Raji (cell line): ENCODE results near the gene GKN2.

Experiments used
- POLR2A ChIP-seq: IDR thresholded peaks from 2 replicates; pipeline ENCODE4 v1.6.1; 2011; ENCODE audit warnings: low read depth, low read length, control low read depth; ENCODE audit not compliant: insufficient read depth

Gene GKN2, protein sequence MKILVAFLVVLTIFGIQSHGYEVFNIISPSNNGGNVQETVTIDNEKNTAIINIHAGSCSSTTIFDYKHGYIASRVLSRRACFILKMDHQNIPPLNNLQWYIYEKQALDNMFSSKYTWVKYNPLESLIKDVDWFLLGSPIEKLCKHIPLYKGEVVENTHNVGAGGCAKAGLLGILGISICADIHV

DNA sequence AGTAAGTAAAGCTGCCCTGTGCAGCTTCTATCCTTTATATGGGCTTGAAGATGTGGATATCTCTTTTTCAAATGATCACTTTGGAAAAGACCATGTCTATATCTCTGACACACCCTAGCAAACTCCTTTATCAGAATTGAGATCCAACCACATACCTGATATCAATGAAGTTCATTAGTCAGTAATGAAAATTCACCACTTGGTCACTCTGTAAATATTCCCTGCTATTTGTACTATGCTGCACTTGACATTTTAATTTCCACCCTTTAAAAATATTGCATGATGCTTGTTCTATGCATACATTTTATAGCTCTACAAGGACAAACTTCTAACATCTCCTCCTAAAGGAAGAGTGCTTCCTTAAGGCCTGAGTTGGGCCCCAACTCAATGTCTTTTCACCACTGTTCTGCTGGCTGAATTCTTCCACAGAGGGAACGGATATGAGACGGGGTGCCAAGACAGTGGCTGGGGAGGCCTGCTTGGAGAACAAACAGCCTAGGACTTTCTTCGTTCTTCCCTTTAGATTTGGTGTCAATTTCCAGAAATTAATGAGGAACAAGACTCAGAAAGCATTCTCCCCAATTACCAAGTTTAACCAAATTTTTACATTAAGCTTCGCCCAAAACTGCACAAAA, at the start of gene GKN2:
GKN2 (minus strand) TSS at position 7 of the 635 bp plus-strand sequence. CDS start 32 bp downstream, outside the sequence.
- TF ChIP-seq POLR2A = no peak

DNA sequence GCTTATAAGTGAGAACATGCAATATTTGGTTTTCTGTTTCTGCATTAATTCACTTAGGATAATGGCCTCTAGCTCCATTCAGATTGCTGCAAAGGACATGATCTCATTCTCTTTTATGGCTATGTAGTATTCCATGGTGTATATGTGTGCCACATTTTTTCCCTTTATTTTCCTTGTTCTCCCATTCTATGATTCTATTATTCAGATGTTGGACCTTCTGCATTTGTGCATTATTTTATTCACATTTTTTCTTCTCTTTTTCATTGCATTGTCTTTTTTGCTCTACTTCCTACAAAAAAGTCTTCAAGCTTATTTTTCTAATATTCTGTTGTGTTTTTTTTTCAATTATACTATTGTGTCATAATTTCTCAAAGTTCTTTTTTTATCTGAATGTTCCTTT, 49.2 kb upstream of the GKN2 start:
- TF ChIP-seq POLR2A = no peak

DNA sequence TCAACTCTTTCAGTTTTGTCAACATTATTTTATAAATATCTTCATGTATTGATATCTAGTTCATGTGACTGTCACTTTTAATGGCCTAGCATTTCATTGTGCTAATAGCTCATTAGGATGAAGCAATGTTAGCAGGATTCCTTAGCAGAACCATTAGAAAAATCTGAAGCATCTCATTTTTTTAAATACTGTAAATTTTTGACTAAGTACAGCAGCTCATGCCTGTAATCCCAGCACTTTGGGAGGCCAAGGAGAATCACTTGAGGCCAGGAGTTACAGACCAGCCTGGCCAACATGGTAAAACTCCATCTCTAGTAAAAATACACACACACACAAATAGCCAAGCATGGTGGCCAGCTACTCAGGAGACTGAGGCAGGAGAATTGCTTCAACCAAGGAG, 44.7 kb upstream of the GKN2 start:
- no peak for TF ChIP-seq POLR2A

DNA sequence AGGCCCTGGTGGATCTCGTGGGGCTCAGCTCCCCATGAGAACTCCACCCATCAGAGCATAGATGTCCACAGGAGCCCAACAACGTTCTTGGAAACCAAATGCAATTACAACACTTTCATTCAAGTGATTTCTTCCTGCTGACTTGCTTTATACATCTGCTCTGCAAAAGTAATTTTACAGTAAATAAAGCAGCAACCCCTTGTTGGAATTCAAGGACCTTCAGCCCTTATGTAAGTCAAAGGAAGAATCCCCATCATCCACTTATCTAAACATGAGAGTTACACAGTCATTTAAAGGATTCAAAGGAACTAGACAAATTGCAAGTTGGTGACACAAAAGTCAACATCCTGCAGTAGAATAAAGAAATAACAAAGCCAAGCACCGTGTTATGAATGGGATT, 43.2 kb upstream of the GKN2 start:
- TF ChIP-seq POLR2A = no peak

DNA sequence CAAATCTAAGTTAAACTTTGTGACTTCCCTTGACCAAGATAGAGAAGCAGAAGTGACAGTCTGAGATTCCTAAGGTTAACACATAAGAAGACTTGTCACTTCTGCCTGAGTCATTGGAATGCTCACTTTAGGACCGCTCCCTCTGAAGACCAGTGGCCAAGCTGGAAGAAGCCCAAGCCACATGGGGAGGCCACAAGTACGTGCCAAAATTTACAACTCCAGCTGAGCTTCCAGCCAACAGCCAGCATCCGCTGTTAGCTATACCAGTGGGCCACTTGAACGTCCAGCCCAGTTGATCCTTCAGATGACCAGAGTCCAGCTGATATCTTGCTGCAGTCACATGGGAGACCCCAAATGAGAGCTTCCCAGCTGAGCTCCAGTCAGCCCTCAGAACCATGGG, 42.2 kb upstream of the GKN2 start:
- TF ChIP-seq POLR2A = no peak

DNA sequence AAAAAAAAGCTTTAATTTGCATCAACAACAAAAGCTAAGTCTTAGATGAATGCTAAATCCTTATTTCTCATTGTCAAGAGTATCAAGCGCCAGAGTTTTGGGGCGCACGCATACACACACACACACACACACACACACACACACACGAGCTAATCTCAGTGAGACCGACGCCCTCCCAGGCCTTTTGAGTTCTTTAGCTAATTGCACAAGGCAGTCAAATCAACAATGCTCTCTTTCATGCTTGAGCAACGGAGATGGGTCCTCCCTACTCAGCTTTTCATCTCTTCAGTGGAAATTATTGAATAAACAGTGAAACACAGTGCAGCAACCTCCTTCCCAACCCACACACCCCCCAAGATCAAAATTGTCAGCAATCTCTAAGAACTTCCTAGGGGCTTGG, 41.0 kb upstream of the GKN2 start:
- no peak for TF ChIP-seq POLR2A

DNA sequence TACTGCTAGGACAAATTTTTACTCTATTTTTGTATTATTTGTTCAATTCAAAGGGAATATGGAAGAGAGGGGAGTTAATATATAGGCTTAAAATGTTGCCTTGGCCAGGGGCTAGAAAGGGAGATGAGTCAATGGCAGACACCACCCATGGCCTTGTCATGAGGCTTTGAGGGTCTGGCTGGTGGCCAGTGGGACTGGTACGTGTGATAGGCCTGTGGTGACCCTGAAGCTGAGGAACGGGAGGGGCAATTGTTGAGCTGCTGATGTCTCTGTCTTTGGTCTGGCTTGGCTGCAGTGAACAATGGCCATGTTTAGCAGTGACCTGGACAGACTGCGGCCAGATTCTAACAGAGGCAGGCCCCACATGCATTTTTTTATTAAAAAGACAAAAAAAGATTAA, 40.2 kb upstream of the GKN2 start:
- TF ChIP-seq POLR2A = no peak

DNA sequence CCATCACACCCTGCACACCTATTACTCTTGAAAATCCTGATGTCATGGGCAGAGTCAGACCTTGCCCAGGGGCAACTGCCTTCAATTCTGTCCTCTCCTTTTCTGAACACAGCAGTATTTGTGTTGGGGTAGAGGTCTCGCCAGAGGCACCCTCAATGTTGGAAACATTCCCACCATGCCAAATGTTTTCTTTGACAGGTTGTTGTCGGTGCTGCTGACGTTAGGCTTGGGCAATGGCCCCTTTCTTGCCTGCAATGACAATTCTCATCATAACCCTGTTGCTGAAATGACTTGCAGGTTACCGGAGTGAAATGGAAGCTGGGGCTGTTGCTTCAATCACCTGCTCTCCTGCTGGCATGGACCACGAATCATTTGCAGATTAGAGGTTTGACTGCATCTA, 39.6 kb upstream of the GKN2 start:
- no peak for TF ChIP-seq POLR2A

DNA sequence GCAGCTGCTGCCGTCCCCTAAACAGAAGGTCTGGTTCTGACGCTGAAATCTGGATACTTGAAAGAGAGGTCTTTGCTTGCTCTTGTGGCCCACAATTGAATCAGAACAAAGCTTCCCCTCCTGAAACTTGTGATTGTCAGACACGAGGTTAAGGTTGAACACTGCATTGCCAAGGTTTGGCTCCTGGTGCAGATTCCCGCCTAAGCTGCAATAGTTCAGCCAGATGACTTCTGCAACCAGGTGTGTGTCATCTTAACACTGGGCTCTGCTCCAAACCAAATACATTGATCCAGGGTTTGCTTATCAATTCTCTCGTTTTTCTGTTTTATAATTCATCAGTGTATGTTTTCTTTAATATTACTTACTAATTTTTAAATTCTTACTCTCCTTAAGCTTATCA, 36.3 kb upstream of the GKN2 start:
- TF ChIP-seq POLR2A = no peak

DNA sequence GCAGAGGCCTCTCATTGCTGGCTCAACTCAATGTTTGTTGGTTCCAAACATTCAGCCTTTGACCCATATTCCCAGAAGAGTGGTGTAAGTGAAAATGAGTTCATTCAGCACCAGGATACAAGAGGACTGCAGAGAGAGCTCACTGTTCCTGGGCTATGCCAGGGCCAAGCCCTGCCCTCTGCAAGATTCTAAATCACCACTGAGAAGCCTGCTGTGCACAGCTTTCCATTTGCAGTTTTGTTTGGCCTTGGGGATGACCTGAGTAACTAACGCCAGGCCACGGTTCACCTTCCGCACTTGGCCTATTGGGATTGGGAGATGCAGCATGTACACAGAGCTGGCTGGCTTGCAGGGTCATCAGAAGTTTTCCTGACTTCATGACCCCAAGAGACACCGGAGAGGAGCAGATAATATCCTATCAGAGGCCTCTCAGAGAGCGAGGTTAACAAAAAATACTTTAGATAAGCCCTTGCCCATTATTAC, 34.4 kb upstream of the GKN2 start:
- TF ChIP-seq POLR2A = no peak

DNA sequence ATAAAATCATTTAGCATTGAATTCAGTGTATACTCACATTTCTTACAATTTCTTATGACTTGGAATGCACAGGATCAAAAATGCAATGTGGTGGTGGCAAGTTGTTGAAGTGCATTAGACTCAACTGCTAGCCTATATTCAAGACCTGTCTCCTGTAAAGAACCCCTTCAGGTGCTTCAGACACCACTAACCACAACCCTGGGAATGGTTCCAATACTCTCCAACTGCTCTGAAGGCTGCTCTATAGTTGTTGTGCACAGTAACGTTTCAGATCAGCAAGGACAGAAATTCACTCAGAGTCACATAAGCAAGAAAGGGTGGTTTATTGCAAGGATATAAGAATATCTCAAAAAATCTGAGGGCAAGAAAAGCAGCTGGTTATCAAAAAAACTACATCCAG, 28.3 kb upstream of the GKN2 start:
- TF ChIP-seq POLR2A = no peak

DNA sequence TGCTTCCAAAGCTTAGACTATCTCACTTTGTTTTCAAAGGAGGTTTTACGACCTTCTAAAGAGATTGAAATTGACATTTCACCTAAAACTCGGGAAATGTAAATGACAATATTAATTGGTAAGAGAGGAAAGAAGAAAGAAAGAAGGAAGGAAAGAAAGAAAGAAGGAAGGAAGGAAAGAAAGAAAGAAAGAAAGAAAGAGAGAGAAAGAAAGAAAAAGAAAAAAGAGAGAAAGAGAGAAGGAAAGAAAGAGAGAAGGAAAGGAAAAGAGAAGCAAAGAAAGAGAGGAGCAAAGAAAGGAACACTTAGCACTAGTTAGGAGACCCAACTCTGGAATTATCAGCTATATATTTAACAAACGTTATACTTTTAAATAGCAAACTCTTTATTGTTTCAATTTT, 25.4 kb upstream of the GKN2 start:
- no peak for TF ChIP-seq POLR2A

DNA sequence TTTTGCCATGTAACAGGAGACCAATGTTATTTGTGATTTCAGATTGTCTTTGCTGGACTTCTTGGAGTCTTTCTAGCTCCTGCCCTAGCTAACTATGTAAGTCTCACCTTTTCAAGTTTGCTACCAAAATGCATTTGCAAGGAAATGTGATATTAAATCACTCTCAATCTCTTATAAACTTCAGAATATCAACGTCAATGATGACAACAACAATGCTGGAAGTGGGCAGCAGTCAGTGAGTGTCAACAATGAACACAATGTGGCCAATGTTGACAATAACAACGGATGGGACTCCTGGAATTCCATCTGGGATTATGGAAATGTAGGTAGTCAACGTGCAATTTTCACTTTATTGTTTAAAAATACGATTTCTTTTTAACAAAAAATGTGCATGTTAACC, 24.8 kb upstream of the GKN2 start:
- no peak for TF ChIP-seq POLR2A

DNA sequence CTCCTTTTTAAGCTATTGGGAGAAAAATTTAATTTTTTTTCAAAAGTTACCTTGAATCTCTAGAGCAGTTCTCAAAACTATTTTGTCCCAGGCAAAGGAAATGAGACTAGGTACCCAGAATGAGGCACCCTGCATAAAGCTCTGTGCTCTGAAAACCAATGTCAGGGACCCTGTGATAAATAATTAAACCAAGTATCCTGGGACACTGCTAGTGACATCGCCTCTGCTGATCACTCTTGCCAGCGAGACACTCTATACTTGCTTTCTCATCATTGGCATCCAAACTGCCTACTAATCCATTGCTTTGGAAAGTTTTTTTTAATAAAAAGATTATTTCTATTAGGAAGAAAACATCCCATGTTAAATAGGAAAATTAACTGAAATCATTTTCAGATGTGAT, 23.2 kb upstream of the GKN2 start:
- TF ChIP-seq POLR2A = no peak

DNA sequence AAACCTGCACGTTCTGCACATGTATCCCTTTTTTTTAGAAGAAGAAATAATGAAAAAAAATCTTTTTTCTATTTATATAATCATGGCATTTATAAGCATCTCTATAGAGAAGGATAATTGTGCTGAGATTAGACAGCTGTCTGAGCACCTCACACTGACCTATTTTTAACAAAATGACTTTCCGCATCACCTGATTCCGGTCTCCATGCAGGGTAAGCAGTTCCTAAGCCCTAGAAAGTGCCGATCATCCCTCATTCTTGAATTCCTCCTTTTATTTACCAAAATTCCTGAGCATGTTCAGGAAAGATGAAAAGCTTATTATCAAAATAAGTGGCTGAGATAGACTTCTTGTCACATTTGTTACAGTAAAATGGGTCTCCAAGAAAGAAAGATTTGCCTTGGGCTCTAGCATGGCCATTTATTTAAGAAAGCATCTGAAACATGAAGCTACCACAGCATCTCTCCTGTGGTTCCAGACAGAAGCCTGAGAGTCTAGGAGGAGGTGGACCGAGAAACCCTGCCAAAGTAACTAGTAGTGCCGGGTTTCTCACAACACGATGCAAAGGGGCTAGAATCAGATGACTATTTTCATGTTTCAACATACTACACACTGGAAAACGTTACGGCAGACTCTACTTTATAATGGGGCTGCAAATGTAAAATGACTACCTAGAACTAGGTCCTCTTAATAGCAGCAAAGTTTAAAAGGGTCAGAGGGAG, 22.4 kb upstream of the GKN2 start:
- TF ChIP-seq POLR2A = no peak

DNA sequence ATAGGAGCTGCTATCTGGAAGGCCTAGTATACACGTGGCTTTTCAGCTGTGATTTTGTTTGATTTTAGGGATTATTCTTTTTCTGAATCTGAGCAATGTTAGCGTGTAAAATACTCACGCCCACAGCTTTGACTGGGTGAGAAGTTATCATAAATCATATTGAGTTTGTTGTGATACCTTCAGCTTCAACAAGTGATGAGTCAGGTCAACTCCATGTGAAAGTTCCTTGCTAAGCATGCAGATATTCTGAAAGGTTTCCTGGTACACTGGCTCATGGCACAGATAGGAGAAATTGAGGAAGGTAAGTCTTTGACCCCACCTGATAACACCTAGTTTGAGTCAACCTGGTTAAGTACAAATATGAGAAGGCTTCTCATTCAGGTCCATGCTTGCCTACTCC, 21.6 kb upstream of the GKN2 start, which contains the start of gene GKN1:
GKN1 (plus strand) TSS at position 386 of the 400 bp plus-strand sequence. CDS start 42 bp downstream, outside the sequence.
- no peak for TF ChIP-seq POLR2A

DNA sequence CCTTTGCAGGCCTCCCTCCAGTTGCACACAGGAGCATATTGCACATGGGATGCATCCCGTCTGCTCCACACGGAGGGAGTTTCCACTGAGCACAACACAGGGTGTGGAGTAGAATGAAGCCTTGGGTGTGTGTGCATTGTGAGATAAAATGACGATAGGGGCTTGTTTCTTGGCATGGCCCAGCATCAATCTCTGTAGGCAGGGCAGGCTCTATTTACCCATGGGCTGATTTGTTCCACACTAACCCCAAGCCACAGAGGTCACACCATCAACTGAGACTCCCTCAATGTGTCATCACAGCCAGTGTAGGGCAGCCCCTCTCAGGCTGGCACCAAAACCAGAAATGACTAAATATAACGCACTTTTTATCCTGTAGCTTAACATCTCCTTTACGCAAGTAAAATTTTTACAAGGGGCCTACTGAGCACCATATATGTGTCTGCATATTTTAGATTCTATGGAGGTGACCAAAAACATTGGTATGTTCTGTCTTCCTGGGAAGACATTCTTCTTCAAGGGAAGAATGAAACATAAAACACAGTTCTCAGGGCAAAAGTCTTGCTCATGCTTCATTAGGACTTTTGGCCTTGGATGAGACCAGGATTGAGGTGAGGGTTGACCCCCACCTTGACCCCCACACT, 19.0 kb upstream of the GKN2 start:
- no peak for TF ChIP-seq POLR2A
